HEK293 (cell line): ENCODE results near the gene ECHDC1.

Experiments
- BCL6B ChIP-seq: fragments of 450-650 bp; formaldehyde crosslinking; IDR thresholded peaks from 2 replicates; pipeline ENCODE4 v1.5.1; 2017; ENCODE audit warnings: missing biosample characterization, missing genetic modification characterization
- EGR2 ChIP-seq: fragments of 450-650 bp; formaldehyde crosslinking; IDR thresholded peaks from 2 replicates; pipeline ENCODE4 v1.5.1; 2016; ENCODE audit warnings: low read depth, missing biosample characterization, missing genetic modification characterization
- GLI4 ChIP-seq: fragments of 450-650 bp; formaldehyde crosslinking; IDR thresholded peaks from 2 replicates; pipeline ENCODE4 v1.5.1; 2016; ENCODE audit warnings: missing biosample characterization, missing genetic modification characterization
- HIC1 ChIP-seq: fragments of 450-650 bp; formaldehyde crosslinking; IDR thresholded peaks from 2 replicates; pipeline ENCODE4 v1.5.1; 2016; ENCODE audit warnings: missing biosample characterization, missing genetic modification characterization
- KLF16 ChIP-seq: fragments of 450-650 bp; formaldehyde crosslinking; IDR thresholded peaks from 2 replicates; pipeline ENCODE4 v1.5.1; 2017; ENCODE audit warnings: missing biosample characterization, missing genetic modification characterization
- MZF1 ChIP-seq: fragments of 450-650 bp; formaldehyde crosslinking; IDR thresholded peaks from 2 replicates; pipeline ENCODE4 v1.5.1; 2017; ENCODE audit warnings: missing biosample characterization, missing genetic modification characterization, borderline replicate concordance
- PBX3 ChIP-seq: sonication (generic); formaldehyde crosslinking; IDR thresholded peaks from 2 replicates; pipeline ENCODE4 v1.8.1; 2022; ENCODE audit warnings: mild to moderate bottlenecking, moderate library complexity, missing genetic modification reagents
- SCRT1 ChIP-seq: fragments of 450-650 bp; formaldehyde crosslinking; IDR thresholded peaks from 2 replicates; pipeline ENCODE4 v1.5.1; 2016; ENCODE audit warnings: missing biosample characterization, missing genetic modification characterization, borderline replicate concordance
- TSHZ1 ChIP-seq: fragments of 450-650 bp; formaldehyde crosslinking; IDR thresholded peaks from 2 replicates; pipeline ENCODE4 v1.5.1; 2016; ENCODE audit warnings: missing biosample characterization, missing genetic modification characterization, borderline replicate concordance
- ZBTB44 ChIP-seq: fragments of 450-650 bp; IDR thresholded peaks from 2 replicates; pipeline ENCODE4 v1.5.1; 2018; ENCODE audit warnings: missing biosample characterization, mild to moderate bottlenecking, missing genetic modification characterization
- ZFP41 ChIP-seq: fragments of 450-650 bp; formaldehyde crosslinking; IDR thresholded peaks from 2 replicates; pipeline ENCODE4 v1.5.1; 2016; ENCODE audit warnings: missing biosample characterization, missing genetic modification characterization, borderline replicate concordance
- ZFP69B ChIP-seq: fragments of 450-650 bp; formaldehyde crosslinking; IDR thresholded peaks from 2 replicates; pipeline ENCODE4 v1.5.1; 2016; ENCODE audit warnings: missing biosample characterization, missing genetic modification characterization
- ZNF138 ChIP-seq: fragments of 450-650 bp; formaldehyde crosslinking; IDR thresholded peaks from 2 replicates; pipeline ENCODE4 v1.5.1; 2016; ENCODE audit warnings: missing biosample characterization, missing genetic modification characterization, borderline replicate concordance
- ZNF157 ChIP-seq: fragments of 450-650 bp; formaldehyde crosslinking; IDR thresholded peaks from 2 replicates; pipeline ENCODE4 v1.5.1; 2016; ENCODE audit warnings: missing biosample characterization, missing genetic modification characterization
- ZNF16 ChIP-seq: fragments of 450-650 bp; formaldehyde crosslinking; IDR thresholded peaks from 2 replicates; pipeline ENCODE4 v1.5.1; 2016; ENCODE audit warnings: low read depth, missing biosample characterization, missing genetic modification characterization
- ZNF174 ChIP-seq: fragments of 450-650 bp; formaldehyde crosslinking; IDR thresholded peaks from 2 replicates; pipeline ENCODE4 v1.5.0; 2017; ENCODE audit warnings: missing biosample characterization, mild to moderate bottlenecking, missing genetic modification characterization
- ZNF223 ChIP-seq: fragments of 450-650 bp; formaldehyde crosslinking; IDR thresholded peaks from 2 replicates; pipeline ENCODE4 v1.5.1; 2016; ENCODE audit warnings: missing biosample characterization, missing genetic modification characterization
- ZNF274 ChIP-seq, 2 experiments: fragments of 200-500 bp in 1 of 2; fragments of 450-650 bp in 1 of 2; sonication (Bioruptor generic) in 1 of 2; formaldehyde crosslinking in 1 of 2; IDR thresholded peaks; 2 replicates each; pipeline versions ENCODE4 v1.5.1 to v1.6.1; 2014 to 2016; ENCODE audit warnings: borderline replicate concordance in 1 of 2, inconsistent platforms in 1 of 2, low read length in 1 of 2, missing biosample characterization in 1 of 2, missing genetic modification characterization in 1 of 2
- ZNF324 ChIP-seq: fragments of 450-650 bp; formaldehyde crosslinking; IDR thresholded peaks from 2 replicates; pipeline ENCODE4 v1.5.1; 2016; ENCODE audit warnings: missing biosample characterization, missing genetic modification characterization
- ZNF366 ChIP-seq: fragments of 450-650 bp; formaldehyde crosslinking; conservative IDR thresholded peaks from 2 replicates; pipeline ENCODE4 v1.5.1; 2016; ENCODE audit warnings: missing biosample characterization, missing genetic modification characterization
- ZNF37A ChIP-seq: fragments of 450-650 bp; IDR thresholded peaks from 2 replicates; pipeline ENCODE4 v1.5.1; 2018; ENCODE audit warnings: missing biosample characterization, missing genetic modification characterization
- ZNF488 ChIP-seq: fragments of 450-650 bp; formaldehyde crosslinking; IDR thresholded peaks from 2 replicates; pipeline ENCODE4 v1.5.1; 2016; ENCODE audit warnings: missing biosample characterization, missing genetic modification characterization
- ZNF561 ChIP-seq: fragments of 450-650 bp; IDR thresholded peaks from 2 replicates; pipeline ENCODE4 v1.5.1; 2018; ENCODE audit warnings: missing biosample characterization, missing genetic modification characterization, borderline replicate concordance
- ZNF610 ChIP-seq: fragments of 450-650 bp; formaldehyde crosslinking; IDR thresholded peaks from 2 replicates; pipeline ENCODE4 v1.5.1; 2016; ENCODE audit warnings: missing biosample characterization, missing genetic modification characterization, borderline replicate concordance
- ZNF621 ChIP-seq: fragments of 450-650 bp; formaldehyde crosslinking; IDR thresholded peaks from 2 replicates; pipeline ENCODE4 v1.5.1; 2017; ENCODE audit warnings: missing biosample characterization, missing genetic modification characterization
- ZNF677 ChIP-seq: fragments of 450-650 bp; IDR thresholded peaks from 2 replicates; pipeline ENCODE4 v1.5.0; 2018; ENCODE audit warnings: missing biosample characterization, mild to moderate bottlenecking, missing genetic modification characterization, moderate library complexity
- ZNF777 ChIP-seq: fragments of 450-650 bp; formaldehyde crosslinking; IDR thresholded peaks from 2 replicates; pipeline ENCODE4 v1.5.1; 2017; ENCODE audit warnings: missing biosample characterization, missing genetic modification characterization, borderline replicate concordance
- ZNF843 ChIP-seq: fragments of 450-650 bp; formaldehyde crosslinking; IDR thresholded peaks from 2 replicates; pipeline ENCODE4 v1.5.1; 2016; ENCODE audit warnings: missing biosample characterization, missing genetic modification characterization

The ECHDC1 gene

GRCh38 chr6:127342946-127343808, at the start of gene ECHDC1 (continued):
- TF ChIP-seq BCL6B (tag by site-specific recombination) (no peak), KLF16 (tag by site-specific recombination) (peak; percentile 78), ZFP41 (tag by site-specific recombination) (no peak), ZNF157 (no peak), ZNF37A (tag by site-specific recombination) (no peak), ZNF174 (no peak), ZNF324 (tag by site-specific recombination) (peak; percentile 80; the same call in 1 of the 2 replicates), SCRT1 (tag by site-specific recombination) (no peak), ZNF223 (tag by site-specific recombination) (no peak), HIC1 (tag by site-specific recombination) (no peak), ZNF777 (tag by site-specific recombination) (peak; percentile 68; the same call in 1 of the 2 replicates), ZNF561 (peak; percentile 90), ZFP69B (peak; percentile 63; the same call in 1 of the 2 replicates), ZNF16 (tag by site-specific recombination) (no peak), ZNF621 (tag by site-specific recombination) (no peak), ZNF677 (no peak), ZNF843 (tag by site-specific recombination) (peak; percentile 62; the same call in 1 of the 2 replicates), GLI4 (tag by site-specific recombination) (peak; percentile 43; the same call in 1 of the 2 replicates), PBX3 (peak; percentile 87), TSHZ1 (tag by site-specific recombination) (no peak), ZBTB44 (no peak), EGR2 (tag by site-specific recombination) (peak; percentile 77), ZNF274 (IDR thresholded peaks at IDR 0.05; ENCODE audit: low read length) (no peak), ZNF274 (tag by site-specific recombination; IDR thresholded peaks at IDR 0.05; ENCODE audit: borderline replicate concordance) (no peak), ZNF610 (tag by site-specific recombination) (no peak), ZNF366 (tag by site-specific recombination) (peak; percentile 87), MZF1 (tag by site-specific recombination) (peak; percentile 91), ZNF488 (tag by site-specific recombination) (no peak), ZNF138 (tag by site-specific recombination) (no peak)
